ENCODE results near the gene PPP1R1B. TPM values are rescaled to one million over a fixed set of nuclear protein-coding genes. Genes with fewer than 3 reads are reported as not detected.

Gene PPP1R1B
- total and polyA plus RNA-seq, 2 experiments from 2014 or later, result 3.4 to 5.4 TPM

DNA sequence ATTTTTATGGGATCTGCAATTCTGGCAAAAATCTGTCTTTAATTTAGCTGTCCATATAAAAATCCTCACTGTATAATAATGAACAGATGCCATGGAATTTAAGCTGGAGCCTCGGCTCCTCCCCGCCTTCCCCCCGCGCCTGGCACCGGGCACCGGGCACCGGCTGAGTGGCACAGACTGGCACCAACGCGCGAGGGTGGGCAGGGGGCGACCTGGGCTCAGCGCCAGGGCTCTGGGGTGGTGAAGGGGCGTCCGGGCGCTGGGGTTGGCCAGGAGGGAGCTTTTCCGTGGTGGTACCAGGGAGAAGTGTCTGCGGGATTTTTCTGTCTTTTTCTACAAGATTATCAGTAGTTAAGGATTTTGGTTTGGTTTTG, 28.1 kb upstream of the PPP1R1B start:
- Histone ChIP-seq H4K20me1 (replicated peaks; ENCODE audit: insufficient read depth) (peaks cover 19% of the 10 kb centered on the region), H3F3A (replicated peaks; ENCODE audit: low read depth) (peaks cover 57% of the 10 kb centered on the region)

More for the DNA sequence above, 28.1 kb upstream of the PPP1R1B start:
- Histone ChIP-seq H3K4me3 (peak overlapping the region; percentile 36; the same call in 1 of the 2 replicates), H3K4me2 (peak overlapping the region; percentile 72), H3K27me3 (ENCODE audit: insufficient read depth) (peaks cover 100% of the 10 kb centered on the region), H3K79me2 (replicated peaks; ENCODE audit: insufficient read depth) (no peaks in the 10 kb centered on the region), H3K4me1 (ENCODE audit: insufficient read depth) (peaks cover 76% of the 10 kb centered on the region), H3K9me2 (ENCODE audit: insufficient read depth) (no peaks in the 10 kb centered on the region), H3K36me3 (ENCODE audit: insufficient read depth) (no peaks in the 10 kb centered on the region), H2AFZ (no peak overlapping the region), H3K27ac (ENCODE audit: low read depth) (no peak overlapping the region)
- H3K4me1 Mint-ChIP-seq, result peaks cover 63% of the 10 kb centered on the region
- no peaks in the 10 kb centered on the region for H3K9me3 Mint-ChIP-seq
- H3K36me3 Mint-ChIP-seq (ENCODE audit: low read depth), result no peaks in the 10 kb centered on the region
- no peak overlapping the region for H3K4me3 Mint-ChIP-seq
- no peak overlapping the region for H3K27ac Mint-ChIP-seq
- TF ChIP-seq STAT1 (IDR thresholded peaks at IDR 0.05; ENCODE audit: unreplicated experiment) (no peak), CREB1 (CRISPR knock-in tag; IDR thresholded peaks at IDR 0.05; ENCODE audit: low read depth) (no peak), JUNB (IDR thresholded peaks at IDR 0.05; ENCODE audit: unreplicated experiment) (no peak), ZNF114 (CRISPR knock-in tag; IDR thresholded peaks at IDR 0.05) (no peak), NANOG (IDR thresholded peaks at IDR 0.05; ENCODE audit: borderline replicate concordance) (no peak), POLR2AphosphoS5 (IDR thresholded peaks at IDR 0.05; ENCODE audit: low read depth) (no peak), EZH2phosphoT487 (IDR thresholded peaks at IDR 0.05; ENCODE audit: unreplicated experiment) (no peak), ZNF331 (CRISPR knock-in tag; IDR thresholded peaks at IDR 0.05; ENCODE audit: low read depth) (no peak)
- TF ChIP-seq, protein P1, sequence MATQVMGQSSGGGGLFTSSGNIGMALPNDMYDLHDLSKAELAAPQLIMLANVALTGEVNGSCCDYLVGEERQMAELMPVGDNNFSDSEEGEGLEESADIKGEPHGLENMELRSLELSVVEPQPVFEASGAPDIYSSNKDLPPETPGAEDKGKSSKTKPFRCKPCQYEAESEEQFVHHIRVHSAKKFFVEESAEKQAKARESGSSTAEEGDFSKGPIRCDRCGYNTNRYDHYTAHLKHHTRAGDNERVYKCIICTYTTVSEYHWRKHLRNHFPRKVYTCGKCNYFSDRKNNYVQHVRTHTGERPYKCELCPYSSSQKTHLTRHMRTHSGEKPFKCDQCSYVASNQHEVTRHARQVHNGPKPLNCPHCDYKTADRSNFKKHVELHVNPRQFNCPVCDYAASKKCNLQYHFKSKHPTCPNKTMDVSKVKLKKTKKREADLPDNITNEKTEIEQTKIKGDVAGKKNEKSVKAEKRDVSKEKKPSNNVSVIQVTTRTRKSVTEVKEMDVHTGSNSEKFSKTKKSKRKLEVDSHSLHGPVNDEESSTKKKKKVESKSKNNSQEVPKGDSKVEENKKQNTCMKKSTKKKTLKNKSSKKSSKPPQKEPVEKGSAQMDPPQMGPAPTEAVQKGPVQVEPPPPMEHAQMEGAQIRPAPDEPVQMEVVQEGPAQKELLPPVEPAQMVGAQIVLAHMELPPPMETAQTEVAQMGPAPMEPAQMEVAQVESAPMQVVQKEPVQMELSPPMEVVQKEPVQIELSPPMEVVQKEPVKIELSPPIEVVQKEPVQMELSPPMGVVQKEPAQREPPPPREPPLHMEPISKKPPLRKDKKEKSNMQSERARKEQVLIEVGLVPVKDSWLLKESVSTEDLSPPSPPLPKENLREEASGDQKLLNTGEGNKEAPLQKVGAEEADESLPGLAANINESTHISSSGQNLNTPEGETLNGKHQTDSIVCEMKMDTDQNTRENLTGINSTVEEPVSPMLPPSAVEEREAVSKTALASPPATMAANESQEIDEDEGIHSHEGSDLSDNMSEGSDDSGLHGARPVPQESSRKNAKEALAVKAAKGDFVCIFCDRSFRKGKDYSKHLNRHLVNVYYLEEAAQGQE (IDR thresholded peaks at IDR 0.05; ENCODE audit: unreplicated experiment), result no peak
- TF ChIP-seq, protein P2, sequence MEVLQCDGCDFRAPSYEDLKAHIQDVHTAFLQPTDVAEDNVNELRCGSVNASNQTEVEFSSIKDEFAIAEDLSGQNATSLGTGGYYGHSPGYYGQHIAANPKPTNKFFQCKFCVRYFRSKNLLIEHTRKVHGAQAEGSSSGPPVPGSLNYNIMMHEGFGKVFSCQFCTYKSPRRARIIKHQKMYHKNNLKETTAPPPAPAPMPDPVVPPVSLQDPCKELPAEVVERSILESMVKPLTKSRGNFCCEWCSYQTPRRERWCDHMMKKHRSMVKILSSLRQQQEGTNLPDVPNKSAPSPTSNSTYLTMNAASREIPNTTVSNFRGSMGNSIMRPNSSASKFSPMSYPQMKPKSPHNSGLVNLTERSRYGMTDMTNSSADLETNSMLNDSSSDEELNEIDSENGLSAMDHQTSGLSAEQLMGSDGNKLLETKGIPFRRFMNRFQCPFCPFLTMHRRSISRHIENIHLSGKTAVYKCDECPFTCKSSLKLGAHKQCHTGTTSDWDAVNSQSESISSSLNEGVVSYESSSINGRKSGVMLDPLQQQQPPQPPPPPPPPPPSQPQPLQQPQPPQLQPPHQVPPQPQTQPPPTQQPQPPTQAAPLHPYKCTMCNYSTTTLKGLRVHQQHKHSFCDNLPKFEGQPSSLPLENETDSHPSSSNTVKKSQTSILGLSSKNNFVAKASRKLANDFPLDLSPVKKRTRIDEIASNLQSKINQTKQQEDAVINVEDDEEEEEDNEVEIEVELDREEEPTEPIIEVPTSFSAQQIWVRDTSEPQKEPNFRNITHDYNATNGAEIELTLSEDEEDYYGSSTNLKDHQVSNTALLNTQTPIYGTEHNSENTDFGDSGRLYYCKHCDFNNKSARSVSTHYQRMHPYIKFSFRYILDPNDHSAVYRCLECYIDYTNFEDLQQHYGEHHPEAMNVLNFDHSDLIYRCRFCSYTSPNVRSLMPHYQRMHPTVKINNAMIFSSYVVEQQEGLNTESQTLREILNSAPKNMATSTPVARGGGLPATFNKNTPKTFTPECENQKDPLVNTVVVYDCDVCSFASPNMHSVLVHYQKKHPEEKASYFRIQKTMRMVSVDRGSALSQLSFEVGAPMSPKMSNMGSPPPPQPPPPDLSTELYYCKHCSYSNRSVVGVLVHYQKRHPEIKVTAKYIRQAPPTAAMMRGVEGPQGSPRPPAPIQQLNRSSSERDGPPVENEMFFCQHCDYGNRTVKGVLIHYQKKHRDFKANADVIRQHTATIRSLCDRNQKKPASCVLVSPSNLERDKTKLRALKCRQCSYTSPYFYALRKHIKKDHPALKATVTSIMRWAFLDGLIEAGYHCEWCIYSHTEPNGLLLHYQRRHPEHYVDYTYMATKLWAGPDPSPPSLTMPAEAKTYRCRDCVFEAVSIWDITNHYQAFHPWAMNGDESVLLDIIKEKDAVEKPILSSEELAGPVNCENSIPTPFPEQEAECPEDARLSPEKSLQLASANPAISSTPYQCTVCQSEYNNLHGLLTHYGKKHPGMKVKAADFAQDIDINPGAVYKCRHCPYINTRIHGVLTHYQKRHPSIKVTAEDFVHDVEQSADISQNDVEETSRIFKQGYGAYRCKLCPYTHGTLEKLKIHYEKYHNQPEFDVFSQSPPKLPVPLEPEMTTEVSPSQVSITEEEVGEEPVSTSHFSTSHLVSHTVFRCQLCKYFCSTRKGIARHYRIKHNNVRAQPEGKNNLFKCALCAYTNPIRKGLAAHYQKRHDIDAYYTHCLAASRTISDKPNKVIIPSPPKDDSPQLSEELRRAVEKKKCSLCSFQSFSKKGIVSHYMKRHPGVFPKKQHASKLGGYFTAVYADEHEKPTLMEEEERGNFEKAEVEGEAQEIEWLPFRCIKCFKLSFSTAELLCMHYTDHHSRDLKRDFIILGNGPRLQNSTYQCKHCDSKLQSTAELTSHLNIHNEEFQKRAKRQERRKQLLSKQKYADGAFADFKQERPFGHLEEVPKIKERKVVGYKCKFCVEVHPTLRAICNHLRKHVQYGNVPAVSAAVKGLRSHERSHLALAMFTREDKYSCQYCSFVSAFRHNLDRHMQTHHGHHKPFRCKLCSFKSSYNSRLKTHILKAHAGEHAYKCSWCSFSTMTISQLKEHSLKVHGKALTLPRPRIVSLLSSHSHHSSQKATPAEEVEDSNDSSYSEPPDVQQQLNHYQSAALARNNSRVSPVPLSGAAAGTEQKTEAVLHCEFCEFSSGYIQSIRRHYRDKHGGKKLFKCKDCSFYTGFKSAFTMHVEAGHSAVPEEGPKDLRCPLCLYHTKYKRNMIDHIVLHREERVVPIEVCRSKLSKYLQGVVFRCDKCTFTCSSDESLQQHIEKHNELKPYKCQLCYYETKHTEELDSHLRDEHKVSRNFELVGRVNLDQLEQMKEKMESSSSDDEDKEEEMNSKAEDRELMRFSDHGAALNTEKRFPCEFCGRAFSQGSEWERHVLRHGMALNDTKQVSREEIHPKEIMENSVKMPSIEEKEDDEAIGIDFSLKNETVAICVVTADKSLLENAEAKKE (CRISPR knock-in tag; IDR thresholded peaks at IDR 0.05), result no peak
- peaks cover 99% of the 10 kb centered on the region for H3K27me3 Mint-ChIP-seq (ENCODE audit: insufficient read depth, low read depth, poor library complexity)
- ATAC-seq (no peak), DNase-seq (ENCODE audit: low spot score) (no peak)

Data from GM23338 (cell line).